ENCODE data around the gene SEMA5A.

Gene SEMA5A

DNA sequence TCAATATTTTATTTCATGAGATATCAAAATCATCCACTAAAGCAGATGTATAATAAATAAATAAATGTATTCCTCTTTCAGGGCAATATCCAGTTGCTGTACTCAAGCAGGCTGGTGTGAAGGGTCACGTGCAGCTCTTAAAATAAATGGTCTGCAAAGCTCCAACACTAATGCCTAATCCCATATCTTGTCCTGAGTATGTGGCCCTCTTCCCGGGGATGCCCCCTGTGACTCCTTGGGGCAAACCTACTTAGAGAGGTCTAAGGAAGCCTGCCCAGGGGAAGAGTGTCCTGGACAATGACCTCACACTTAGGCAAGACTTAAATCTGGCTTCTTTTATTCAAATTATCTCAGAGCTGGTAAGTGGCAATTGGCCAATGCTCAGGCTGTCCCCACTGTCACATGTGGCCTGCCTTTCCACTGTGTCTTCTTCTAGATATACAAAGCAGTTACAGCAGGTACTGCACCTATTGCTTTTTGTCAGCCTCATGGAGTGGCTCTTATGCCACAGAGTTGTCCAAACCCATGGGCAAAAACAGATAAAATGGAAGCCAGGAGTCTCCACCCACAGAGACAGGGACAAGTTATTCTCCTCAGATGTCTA, 55.3 kb downstream of the SEMA5A start:
- WGBS (ENCODE audit: extremely low coverage, insufficient coverage, low lambda C conversion rate): no CpG with 5 or more reads among the region's 2 CpGs
- H3K4ac ChIP-seq (ENCODE audit: low read depth, low read length): no peak overlapping the region
- H3K4me3 ChIP-seq (ENCODE audit: low read length): no peak overlapping the region
- H3K79me1 ChIP-seq (ENCODE audit: low read length): peaks cover 10% of the 10 kb centered on the region
- H3K56ac ChIP-seq (ENCODE audit: low read length): no peak overlapping the region
- H3K79me2 ChIP-seq (ENCODE audit: control insufficient read depth, insufficient read depth, low read length): no peaks in the 10 kb centered on the region
- no peak overlapping the region for H3K27ac ChIP-seq (ENCODE audit: low read depth, low read length)
- DNase-seq: no peak
- no peaks in the 10 kb centered on the region for H3K27me3 ChIP-seq (ENCODE audit: insufficient read depth, low read length, poor library complexity)
- H3K4me2 ChIP-seq (ENCODE audit: low read length): no peak overlapping the region
- no peak overlapping the region for H2BK5ac ChIP-seq (ENCODE audit: low read length)
- H2AK5ac ChIP-seq (ENCODE audit: low read length): no peak overlapping the region
- H3K23ac ChIP-seq (ENCODE audit: low read length): no peak overlapping the region
- H4K5ac ChIP-seq (ENCODE audit: low read length): no peak overlapping the region
- H2BK120ac ChIP-seq (ENCODE audit: low read depth, low read length): no peak overlapping the region
- H3K9ac ChIP-seq (ENCODE audit: low read length): no peak overlapping the region
- H3K36me3 ChIP-seq (ENCODE audit: control insufficient read depth, insufficient read depth, low read length): no peaks in the 10 kb centered on the region
- no peaks in the 10 kb centered on the region for H3K4me1 ChIP-seq (ENCODE audit: control insufficient read depth, low read depth, low read length)
- no peak overlapping the region for H3K18ac ChIP-seq (ENCODE audit: low read length)
- no peak overlapping the region for H2BK15ac ChIP-seq (replicated peaks; ENCODE audit: low read depth)
- H4K8ac ChIP-seq (ENCODE audit: low read depth, low read length): no peak overlapping the region

GRCh38 chr5:9483779-9484178, 62.1 kb downstream of the SEMA5A start:
- H3K9ac ChIP-seq (ENCODE audit: low read length): no peak overlapping the region
- no peak overlapping the region for H2AK5ac ChIP-seq (ENCODE audit: low read length)
- H3K27ac ChIP-seq (ENCODE audit: low read depth, low read length): no peak overlapping the region
- no peak overlapping the region for H2BK5ac ChIP-seq (ENCODE audit: low read length)
- no peak overlapping the region for H3K4ac ChIP-seq (ENCODE audit: low read depth, low read length)
- no peak overlapping the region for H4K5ac ChIP-seq (ENCODE audit: low read length)
- no peaks in the 10 kb centered on the region for H3K27me3 ChIP-seq (ENCODE audit: insufficient read depth, low read length, poor library complexity)
- no peak overlapping the region for H2BK15ac ChIP-seq (replicated peaks; ENCODE audit: low read depth)
- H3K23ac ChIP-seq (ENCODE audit: low read length): no peak overlapping the region
- H3K79me1 ChIP-seq (ENCODE audit: low read length): peaks cover 19% of the 10 kb centered on the region
- H3K4me2 ChIP-seq (ENCODE audit: low read length): no peak overlapping the region
- H3K56ac ChIP-seq (ENCODE audit: low read length): no peak overlapping the region
- H3K79me2 ChIP-seq (ENCODE audit: control insufficient read depth, insufficient read depth, low read length): no peaks in the 10 kb centered on the region
- no peak overlapping the region for H2BK120ac ChIP-seq (ENCODE audit: low read depth, low read length)
- no peak overlapping the region for H3K4me3 ChIP-seq (ENCODE audit: low read length)
- peak overlapping the region; percentile 80 for H3K18ac ChIP-seq (ENCODE audit: low read length)
- no peak overlapping the region for H4K8ac ChIP-seq (ENCODE audit: low read depth, low read length)
- no peaks in the 10 kb centered on the region for H3K4me1 ChIP-seq (ENCODE audit: control insufficient read depth, low read depth, low read length)
- no peaks in the 10 kb centered on the region for H3K36me3 ChIP-seq (ENCODE audit: control insufficient read depth, insufficient read depth, low read length)
- no peak for DNase-seq
- WGBS (ENCODE audit: extremely low coverage, insufficient coverage, low lambda C conversion rate): no CpG with 5 or more reads among the region's 3 CpGs

DNA sequence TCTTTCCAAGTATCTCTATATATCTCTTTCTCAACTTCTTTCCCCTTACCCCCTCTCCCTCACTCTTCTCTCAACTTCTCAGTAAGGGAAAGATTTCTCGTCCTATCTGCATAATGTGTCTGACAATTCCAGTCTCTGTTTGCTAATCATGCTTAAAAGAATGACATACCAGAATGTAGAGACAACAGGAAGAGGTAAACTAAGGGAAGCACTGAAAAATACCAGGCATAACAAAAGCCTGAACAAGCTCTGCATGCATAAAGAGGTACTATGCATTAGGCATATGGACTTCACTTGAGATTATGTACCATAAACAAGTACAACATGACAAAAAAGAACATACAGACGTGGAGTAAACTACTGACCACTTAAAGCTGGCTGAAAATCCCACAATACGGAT, 62.6 kb downstream of the SEMA5A start:
- peak; percentile 70 for DNase-seq
- Histone ChIP-seq H3K4me3 (ENCODE audit: low read length) (no peak overlapping the region), H3K9ac (ENCODE audit: low read length) (no peak overlapping the region), H2BK5ac (ENCODE audit: low read length) (no peak overlapping the region), H3K79me1 (ENCODE audit: low read length) (peaks cover 19% of the 10 kb centered on the region), H3K4ac (ENCODE audit: low read depth, low read length) (no peak overlapping the region), H3K18ac (ENCODE audit: low read length) (no peak overlapping the region), H4K5ac (ENCODE audit: low read length) (no peak overlapping the region), H2BK15ac (replicated peaks; ENCODE audit: low read depth) (no peak overlapping the region), H3K56ac (ENCODE audit: low read length) (no peak overlapping the region), H3K4me1 (ENCODE audit: control insufficient read depth, low read depth, low read length) (no peaks in the 10 kb centered on the region), H2AK5ac (ENCODE audit: low read length) (no peak overlapping the region), H3K79me2 (ENCODE audit: control insufficient read depth, insufficient read depth, low read length) (no peaks in the 10 kb centered on the region), H3K27me3 (ENCODE audit: insufficient read depth, low read length, poor library complexity) (no peaks in the 10 kb centered on the region), H3K36me3 (ENCODE audit: control insufficient read depth, insufficient read depth, low read length) (no peaks in the 10 kb centered on the region), H4K8ac (ENCODE audit: low read depth, low read length) (no peak overlapping the region), H2BK120ac (ENCODE audit: low read depth, low read length) (no peak overlapping the region), H3K23ac (ENCODE audit: low read length) (no peak overlapping the region), H3K27ac (ENCODE audit: low read depth, low read length) (no peak overlapping the region), H3K4me2 (ENCODE audit: low read length) (no peak overlapping the region)
- WGBS (ENCODE audit: extremely low coverage, insufficient coverage, low lambda C conversion rate): 100% methylated on average over 1 of the region's 3 CpGs

DNA sequence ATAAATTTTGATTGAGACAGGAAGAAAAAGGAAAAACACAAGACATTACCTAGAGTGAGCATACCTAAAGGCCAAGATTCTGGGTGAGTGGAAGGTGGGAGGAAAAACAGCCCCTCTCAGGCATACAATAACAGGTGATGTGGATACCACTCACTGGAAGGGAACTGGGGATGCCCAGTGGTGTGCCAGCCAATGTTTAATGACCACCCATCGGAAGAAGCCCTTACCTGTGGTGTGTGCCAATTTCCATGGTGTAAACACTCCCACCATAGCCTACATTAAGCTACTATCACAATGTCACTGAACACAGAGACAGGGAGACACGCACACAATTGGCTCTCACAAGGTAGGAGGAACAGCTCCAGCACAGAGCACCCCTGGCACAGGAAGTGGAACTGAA, 63.5 kb downstream of the SEMA5A start:
- Histone ChIP-seq H3K18ac (ENCODE audit: low read length) (no peak overlapping the region), H3K79me1 (ENCODE audit: low read length) (peaks cover 19% of the 10 kb centered on the region), H3K4ac (ENCODE audit: low read depth, low read length) (no peak overlapping the region), H2AK5ac (ENCODE audit: low read length) (no peak overlapping the region), H3K27ac (ENCODE audit: low read depth, low read length) (no peak overlapping the region), H3K9ac (ENCODE audit: low read length) (no peak overlapping the region), H3K56ac (ENCODE audit: low read length) (no peak overlapping the region), H3K4me1 (ENCODE audit: control insufficient read depth, low read depth, low read length) (no peaks in the 10 kb centered on the region), H3K4me2 (ENCODE audit: low read length) (no peak overlapping the region), H3K27me3 (ENCODE audit: insufficient read depth, low read length, poor library complexity) (no peaks in the 10 kb centered on the region), H3K4me3 (ENCODE audit: low read length) (no peak overlapping the region), H4K5ac (ENCODE audit: low read length) (no peak overlapping the region), H3K79me2 (ENCODE audit: control insufficient read depth, insufficient read depth, low read length) (no peaks in the 10 kb centered on the region), H3K36me3 (ENCODE audit: control insufficient read depth, insufficient read depth, low read length) (no peaks in the 10 kb centered on the region), H2BK5ac (ENCODE audit: low read length) (no peak overlapping the region), H3K23ac (ENCODE audit: low read length) (no peak overlapping the region), H2BK15ac (replicated peaks; ENCODE audit: low read depth) (no peak overlapping the region), H2BK120ac (ENCODE audit: low read depth, low read length) (no peak overlapping the region), H4K8ac (ENCODE audit: low read depth, low read length) (no peak overlapping the region)
- no peak for DNase-seq
- no CpG with 5 or more reads among the region's 2 CpGs for WGBS (ENCODE audit: extremely low coverage, insufficient coverage, low lambda C conversion rate)

- Histone ChIP-seq H3K27ac (ENCODE audit: low read depth, low read length) (no peak overlapping the region), H3K23ac (ENCODE audit: low read length) (no peak overlapping the region), H2AK5ac (ENCODE audit: low read length) (no peak overlapping the region), H3K27me3 (ENCODE audit: insufficient read depth, low read length, poor library complexity) (no peaks in the 10 kb centered on the region), H2BK120ac (ENCODE audit: low read depth, low read length) (no peak overlapping the region), H4K8ac (ENCODE audit: low read depth, low read length) (no peak overlapping the region), H3K18ac (ENCODE audit: low read length) (no peak overlapping the region), H3K79me1 (ENCODE audit: low read length) (peaks cover 15% of the 10 kb centered on the region), H3K9ac (ENCODE audit: low read length) (no peak overlapping the region), H3K4ac (ENCODE audit: low read depth, low read length) (no peak overlapping the region), H2BK15ac (replicated peaks; ENCODE audit: low read depth) (no peak overlapping the region), H3K4me3 (ENCODE audit: low read length) (no peak overlapping the region), H3K79me2 (ENCODE audit: control insufficient read depth, insufficient read depth, low read length) (no peaks in the 10 kb centered on the region), H3K56ac (ENCODE audit: low read length) (no peak overlapping the region), H4K5ac (ENCODE audit: low read length) (no peak overlapping the region), H3K4me1 (ENCODE audit: control insufficient read depth, low read depth, low read length) (no peaks in the 10 kb centered on the region), H2BK5ac (ENCODE audit: low read length) (no peak overlapping the region), H3K4me2 (ENCODE audit: low read length) (no peak overlapping the region), H3K36me3 (ENCODE audit: control insufficient read depth, insufficient read depth, low read length) (no peaks in the 10 kb centered on the region)
- DNase-seq: no peak
- WGBS (ENCODE audit: extremely low coverage, insufficient coverage, low lambda C conversion rate): no CpG with 5 or more reads among the region's 3 CpGs
These were observed 65.4 kb downstream of the SEMA5A start for GRCh38 chr5:9480499-9480898.

DNA sequence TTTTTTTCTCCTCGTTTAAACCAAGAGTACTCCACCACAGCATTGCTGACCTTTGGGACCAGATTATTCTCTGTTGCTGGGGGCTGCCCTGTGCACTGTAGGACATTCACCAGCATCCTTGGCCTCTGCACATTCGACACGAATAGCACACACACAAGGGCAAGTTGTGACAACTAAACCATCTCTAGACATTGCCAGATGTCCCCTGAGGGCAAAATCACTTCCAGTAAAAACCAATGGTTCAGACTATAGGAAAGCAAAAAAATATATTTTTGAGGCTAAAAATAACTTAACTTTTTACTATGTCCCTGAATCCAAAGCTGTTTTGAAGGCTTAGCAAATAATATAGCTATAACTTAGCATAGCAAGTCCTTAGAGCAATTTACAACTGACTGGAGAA, 65.9 kb downstream of the SEMA5A start:
- H3K56ac ChIP-seq (ENCODE audit: low read length): no peak overlapping the region
- no peak overlapping the region for H2AK5ac ChIP-seq (ENCODE audit: low read length)
- no CpG with 5 or more reads among the region's 3 CpGs for WGBS (ENCODE audit: extremely low coverage, insufficient coverage, low lambda C conversion rate)
- H4K5ac ChIP-seq (ENCODE audit: low read length): no peak overlapping the region
- H3K23ac ChIP-seq (ENCODE audit: low read length): no peak overlapping the region
- no peaks in the 10 kb centered on the region for H3K27me3 ChIP-seq (ENCODE audit: insufficient read depth, low read length, poor library complexity)
- H2BK120ac ChIP-seq (ENCODE audit: low read depth, low read length): no peak overlapping the region
- no peaks in the 10 kb centered on the region for H3K4me1 ChIP-seq (ENCODE audit: control insufficient read depth, low read depth, low read length)
- no peak overlapping the region for H3K27ac ChIP-seq (ENCODE audit: low read depth, low read length)
- no peak overlapping the region for H2BK15ac ChIP-seq (replicated peaks; ENCODE audit: low read depth)
- no peak overlapping the region for H3K4me2 ChIP-seq (ENCODE audit: low read length)
- DNase-seq: no peak
- H2BK5ac ChIP-seq (ENCODE audit: low read length): no peak overlapping the region
- peaks cover 13% of the 10 kb centered on the region for H3K79me1 ChIP-seq (ENCODE audit: low read length)
- no peak overlapping the region for H3K4ac ChIP-seq (ENCODE audit: low read depth, low read length)
- no peak overlapping the region for H3K4me3 ChIP-seq (ENCODE audit: low read length)
- no peaks in the 10 kb centered on the region for H3K36me3 ChIP-seq (ENCODE audit: control insufficient read depth, insufficient read depth, low read length)
- H4K8ac ChIP-seq (ENCODE audit: low read depth, low read length): no peak overlapping the region
- no peak overlapping the region for H3K9ac ChIP-seq (ENCODE audit: low read length)
- no peaks in the 10 kb centered on the region for H3K79me2 ChIP-seq (ENCODE audit: control insufficient read depth, insufficient read depth, low read length)
- no peak overlapping the region for H3K18ac ChIP-seq (ENCODE audit: low read length)
